Fibroblast of lung (primary cell): ENCODE results near the gene PAPLN.

Source experiments
- CTCF ChIP-seq, 2 donors: IDR thresholded peaks in 1 of 2; conservative IDR thresholded peaks in 1 of 2; 1 replicate in 1 of 2; 2 replicates in 1 of 2; pipeline ENCODE4 v1.5.1; 2011 to 2012; ENCODE audit warnings: low read length in 2 of 2, control low read depth in 1 of 2, inconsistent platforms in 1 of 2, low read depth in 1 of 2, mild to moderate bottlenecking in 1 of 2
- EZH2 ChIP-seq: IDR thresholded peaks from 2 replicates; pipeline ENCODE4 v1.5.1; 2012; ENCODE audit warnings: low read length, control low read depth, mild to moderate bottlenecking; ENCODE audit errors: missing control alignments

DNA sequence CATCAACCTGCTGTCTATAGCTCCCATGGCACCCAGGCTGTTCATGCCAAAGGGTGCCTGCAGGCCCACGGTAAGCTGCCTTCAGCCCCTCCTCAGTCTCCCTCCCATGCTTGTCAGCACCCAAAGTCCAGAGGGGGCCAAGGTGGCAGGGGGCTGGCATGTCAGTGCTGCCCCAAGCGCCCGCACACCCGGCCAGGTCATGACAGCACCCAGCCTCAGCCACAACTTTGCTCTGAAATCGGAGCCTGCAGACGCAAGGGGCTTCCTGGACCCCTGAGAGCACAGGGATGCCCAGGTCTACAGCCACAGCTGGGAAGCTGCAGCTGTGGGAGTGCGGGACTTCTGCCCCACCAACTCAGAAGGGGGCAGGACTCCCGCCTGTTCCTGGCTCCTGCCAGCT lies 28.5 kb upstream of the PAPLN start:
- TF ChIP-seq CTCF (conservative IDR thresholded peaks at IDR 0.05 in 1 of 2, IDR thresholded peaks at IDR 0.05 in 1 of 2; ENCODE audit: low read depth in 1 of 2, low read length in 2 of 2) (no peak), EZH2 (no peak)
